ENCODE data around the gene ANO9.

ANO9 gene

GRCh38 chr11:377174-377865, 64.5 kb downstream of the ANO9 start:
- no peak for DNase-seq (ENCODE audit: extremely low read depth, low read depth)
- no peak overlapping the region for H3K4me3 ChIP-seq (replicated peaks; ENCODE audit: low read depth, low read length)
- TF ChIP-seq CTCF (IDR thresholded peaks at IDR 0.05; ENCODE audit: low read depth, low read length, missing control alignments), result no peak

GRCh38 chr11:376531-377173, 65.2 kb downstream of the ANO9 start:
- no peak for DNase-seq (ENCODE audit: extremely low read depth, low read depth)
- no peak for TF ChIP-seq CTCF (IDR thresholded peaks at IDR 0.05; ENCODE audit: low read depth, low read length, missing control alignments)
- H3K4me3 ChIP-seq (replicated peaks; ENCODE audit: low read depth, low read length), result no peak overlapping the region

GRCh38 chr11:375065-376025, 66.5 kb downstream of the ANO9 start:
- no peak overlapping the region for H3K4me3 ChIP-seq (replicated peaks; ENCODE audit: low read depth, low read length)
- no peak for DNase-seq (ENCODE audit: extremely low read depth, low read depth)
- no peak for TF ChIP-seq CTCF (IDR thresholded peaks at IDR 0.05; ENCODE audit: low read depth, low read length, missing control alignments)

- DNase-seq (ENCODE audit: extremely low read depth, low read depth), result no peak
- H3K4me3 ChIP-seq (replicated peaks; ENCODE audit: low read depth, low read length), result no peak overlapping the region
- no peak for TF ChIP-seq CTCF (IDR thresholded peaks at IDR 0.05; ENCODE audit: low read depth, low read length, missing control alignments)
These were observed 67.9 kb downstream of the ANO9 start for GRCh38 chr11:373716-374551.

GRCh38 chr11:372809-373715, 68.7 kb downstream of the ANO9 start:
- no peak overlapping the region for H3K4me3 ChIP-seq (replicated peaks; ENCODE audit: low read depth, low read length)
- DNase-seq (ENCODE audit: extremely low read depth, low read depth), result no peak
- TF ChIP-seq CTCF (IDR thresholded peaks at IDR 0.05; ENCODE audit: low read depth, low read length, missing control alignments), result no peak

Data from HFF-Myc (cell line).